Suprapubic skin (tissue), 4 donors: ENCODE data around the gene CCDC112. TPM values are rescaled to one million over a fixed set of nuclear protein-coding genes. Genes with fewer than 3 reads are reported as not detected.

Source experiments
- DNase-seq, 2 donors: peaks; one replicate each; pipeline ENCODE4 v3.0.0-alpha.2; 2019; ENCODE audit warnings: low spot score in 2 of 2
- H3K27ac ChIP-seq: fragments of 200-600 bp; sonication (generic); one replicate; pipeline ENCODE4 v1.5.1; 2019
- H3K27me3 ChIP-seq: fragments of 200-600 bp; sonication (generic); one replicate; pipeline ENCODE4 v1.5.1; 2019
- H3K36me3 ChIP-seq: fragments of 200-600 bp; sonication (generic); one replicate; pipeline ENCODE4 v1.5.1; 2019
- H3K4me1 ChIP-seq: fragments of 200-600 bp; sonication (generic); one replicate; pipeline ENCODE4 v1.5.1; 2019
- H3K4me3 ChIP-seq: fragments of 200-600 bp; sonication (generic); one replicate; pipeline ENCODE4 v1.5.1; 2019; ENCODE audit warnings: mild to moderate bottlenecking
- H3K9me3 ChIP-seq: fragments of 200-600 bp; sonication (generic); one replicate; pipeline ENCODE4 v1.5.1; 2019
- EP300 ChIP-seq: sonication (generic); formaldehyde crosslinking; IDR thresholded peaks from one replicate; pipeline ENCODE4 v1.6.1; 2017; ENCODE audit warnings: antibody characterized with exemption
- POLR2A ChIP-seq, 2 donors: fragments of 450-650 bp; IDR thresholded peaks; one replicate each; pipeline ENCODE4 v1.6.1; 2017; ENCODE audit warnings: antibody characterized with exemption in 2 of 2, mild to moderate bottlenecking in 2 of 2, moderate library complexity in 2 of 2
- POLR2AphosphoS5 ChIP-seq, 3 donors: sonication (generic); formaldehyde crosslinking; IDR thresholded peaks; one replicate each; pipeline ENCODE4 v1.6.1; 2017; ENCODE audit warnings: antibody characterized with exemption in 3 of 3
- WGBS: methylation state at CpG from one replicate; pipeline ENCODE4 v1.1.5; 2018; 5-methylcytosine and 5-hydroxymethylcytosine counted together
- total RNA-seq, 4 donors: library from RNA; depleted of rRNA; stranded (reverse); fragments of >200 nt; gene quantifications; one replicate each; pipeline ENCODE4 v1.1.0, GENCODE V29; 2016
- TF ChIP-seq, protein P1 (sequence below), 2 donors: fragments of 200-600 bp in 1 of 2; fragments of 450-650 bp in 1 of 2; sonication (generic) in 1 of 2; IDR thresholded peaks; one replicate each; pipeline ENCODE4 v1.5.1; 2016 to 2019; ENCODE audit warnings: antibody characterized with exemption in 2 of 2, mild to moderate bottlenecking in 1 of 2, moderate library complexity in 1 of 2

The CCDC112 gene
- total RNA-seq, 4 donors from 2014 or later, result 4.8 to 11.6 (median 6.8) TPM

DNA sequence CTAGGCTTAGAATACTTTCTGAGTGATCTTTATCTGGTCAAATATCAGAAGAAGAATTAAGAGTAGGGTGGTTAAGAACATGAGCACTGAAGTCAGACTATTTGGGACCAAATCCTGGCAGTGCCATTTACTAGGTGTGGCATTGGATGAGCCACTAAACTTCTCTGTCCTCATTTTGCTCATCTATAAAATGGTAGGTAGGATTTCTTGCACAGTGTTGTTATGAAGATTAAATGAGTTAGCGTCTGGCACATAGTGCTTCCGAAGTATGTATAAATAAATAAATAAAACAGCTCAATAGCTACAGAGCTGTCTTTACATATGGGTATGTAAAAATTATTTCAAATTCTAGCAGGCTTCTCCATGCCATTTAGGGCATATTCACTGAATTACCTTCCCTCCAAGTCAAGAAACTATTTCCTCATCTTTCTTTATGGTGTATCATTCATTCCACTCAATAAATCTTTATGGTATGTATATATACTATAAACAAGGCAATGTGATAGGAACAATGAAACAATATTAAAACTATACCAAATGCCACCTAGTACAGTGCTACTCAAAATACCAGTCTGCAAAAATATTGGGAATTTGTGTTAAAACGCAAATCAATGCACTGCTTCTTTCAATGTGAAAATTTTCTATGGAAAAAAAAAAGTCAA, 24.0 kb downstream of the CCDC112 start:
- WGBS, result 96% methylated on average over 3 of the region's 3 CpGs
- Histone ChIP-seq H3K27ac (no peak overlapping the region), H3K36me3 (peaks cover 10% of the 10 kb centered on the region)

DNA sequence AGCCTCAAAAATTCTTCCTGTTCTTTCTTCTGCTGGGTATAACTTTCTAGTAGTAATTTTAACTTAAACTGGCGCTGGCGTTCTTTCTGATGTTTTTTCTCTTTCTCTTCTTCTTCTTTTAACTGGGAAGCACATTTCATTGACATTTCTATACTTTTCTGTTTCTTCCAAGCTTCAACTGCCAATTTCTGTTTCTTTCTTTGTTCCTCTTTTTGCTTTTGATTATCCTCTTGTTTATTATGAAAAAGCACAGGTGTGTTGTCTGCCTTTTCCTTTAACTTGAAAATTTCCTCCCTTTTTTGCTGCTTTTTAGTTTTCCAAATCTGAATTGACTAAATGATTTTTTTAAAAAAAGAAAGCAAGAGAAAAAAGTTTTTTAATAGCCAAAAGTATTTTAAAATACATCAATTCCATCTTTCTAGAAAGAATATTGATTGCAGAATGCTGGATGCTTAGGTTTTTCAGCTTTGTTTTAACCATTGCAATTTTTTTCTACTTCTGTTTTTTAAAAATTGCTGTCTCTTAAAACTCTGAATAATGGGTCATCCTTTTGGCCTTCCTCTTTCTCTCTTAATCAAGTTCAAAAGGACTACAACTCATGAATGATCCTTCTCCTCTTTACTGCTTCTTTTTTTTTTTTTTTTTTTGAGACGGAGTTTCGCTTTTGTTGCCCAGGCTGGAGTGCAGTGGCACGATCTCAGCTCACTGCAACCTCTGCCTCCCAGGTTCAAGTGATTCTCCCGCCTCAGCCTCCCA, 25.0 kb downstream of the CCDC112 start:
- TF ChIP-seq EP300 (no peak), POLR2A (IDR thresholded peaks at IDR 0.05) (no peak), POLR2AphosphoS5 (IDR thresholded peaks at IDR 0.05) (no peak)
- TF ChIP-seq, protein P1, sequence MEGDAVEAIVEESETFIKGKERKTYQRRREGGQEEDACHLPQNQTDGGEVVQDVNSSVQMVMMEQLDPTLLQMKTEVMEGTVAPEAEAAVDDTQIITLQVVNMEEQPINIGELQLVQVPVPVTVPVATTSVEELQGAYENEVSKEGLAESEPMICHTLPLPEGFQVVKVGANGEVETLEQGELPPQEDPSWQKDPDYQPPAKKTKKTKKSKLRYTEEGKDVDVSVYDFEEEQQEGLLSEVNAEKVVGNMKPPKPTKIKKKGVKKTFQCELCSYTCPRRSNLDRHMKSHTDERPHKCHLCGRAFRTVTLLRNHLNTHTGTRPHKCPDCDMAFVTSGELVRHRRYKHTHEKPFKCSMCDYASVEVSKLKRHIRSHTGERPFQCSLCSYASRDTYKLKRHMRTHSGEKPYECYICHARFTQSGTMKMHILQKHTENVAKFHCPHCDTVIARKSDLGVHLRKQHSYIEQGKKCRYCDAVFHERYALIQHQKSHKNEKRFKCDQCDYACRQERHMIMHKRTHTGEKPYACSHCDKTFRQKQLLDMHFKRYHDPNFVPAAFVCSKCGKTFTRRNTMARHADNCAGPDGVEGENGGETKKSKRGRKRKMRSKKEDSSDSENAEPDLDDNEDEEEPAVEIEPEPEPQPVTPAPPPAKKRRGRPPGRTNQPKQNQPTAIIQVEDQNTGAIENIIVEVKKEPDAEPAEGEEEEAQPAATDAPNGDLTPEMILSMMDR (IDR thresholded peaks at IDR 0.05), result no peak
- DNase-seq, result no peak
- Histone ChIP-seq H3K27ac (no peak overlapping the region), H3K4me1 (no peaks in the 10 kb centered on the region), H3K4me3 (no peak overlapping the region), H3K9me3 (no peaks in the 10 kb centered on the region), H3K27me3 (no peaks in the 10 kb centered on the region), H3K36me3 (peaks cover 10% of the 10 kb centered on the region)
- 88% methylated on average over 6 of the region's 6 CpGs for WGBS

More for the DNA sequence above, 24.0 kb downstream of the CCDC112 start:
- H3K4me3 ChIP-seq, result no peak overlapping the region
- TF ChIP-seq POLR2AphosphoS5 (IDR thresholded peaks at IDR 0.05) (no peak), POLR2A (IDR thresholded peaks at IDR 0.05) (no peak), EP300 (no peak)
- TF ChIP-seq, protein P1 (IDR thresholded peaks at IDR 0.05), result no peak
- no peaks in the 10 kb centered on the region for H3K4me1 ChIP-seq
- DNase-seq, result no peak
- no peaks in the 10 kb centered on the region for H3K27me3 ChIP-seq
- H3K9me3 ChIP-seq, result no peaks in the 10 kb centered on the region

GRCh38 chr5:115267617-115268016, 28.8 kb downstream of the CCDC112 start:
- TF ChIP-seq EP300, result no peak
- no peak for TF ChIP-seq POLR2AphosphoS5 (IDR thresholded peaks at IDR 0.05)
- TF ChIP-seq, protein P1 (IDR thresholded peaks at IDR 0.05), result no peak
- TF ChIP-seq POLR2A (IDR thresholded peaks at IDR 0.05), result no peak

DNA sequence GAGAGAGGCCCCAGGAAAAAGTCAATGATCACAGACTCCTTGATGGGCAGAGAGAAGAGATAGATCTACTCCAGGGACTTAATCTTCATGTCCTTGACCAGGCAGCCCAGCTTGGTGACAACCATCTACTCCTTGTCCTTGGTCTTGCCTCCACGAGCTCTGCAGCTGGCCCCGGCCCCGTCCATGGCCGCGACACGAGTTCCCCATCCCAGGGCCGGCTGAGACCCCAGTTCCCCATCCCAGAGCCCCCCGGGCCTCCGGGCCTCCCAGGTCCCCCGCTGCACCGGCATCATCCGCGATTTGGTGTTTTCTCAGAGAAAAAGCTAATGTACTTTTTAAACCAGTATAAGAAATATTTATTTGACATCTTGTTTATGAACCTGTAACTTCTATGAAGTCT, 31.2 kb downstream of the CCDC112 start:
- peaks cover 3% of the 10 kb centered on the region for H3K36me3 ChIP-seq
- H3K4me3 ChIP-seq, result no peak overlapping the region
- no peaks in the 10 kb centered on the region for H3K9me3 ChIP-seq
- no peak overlapping the region for H3K27ac ChIP-seq
- WGBS, result 93% methylated on average over 13 of the region's 13 CpGs
- TF ChIP-seq EP300 (no peak), POLR2A (IDR thresholded peaks at IDR 0.05) (no peak), POLR2AphosphoS5 (IDR thresholded peaks at IDR 0.05) (no peak)
- TF ChIP-seq, protein P1 (IDR thresholded peaks at IDR 0.05), result no peak
- H3K27me3 ChIP-seq, result no peaks in the 10 kb centered on the region
- peaks cover 23% of the 10 kb centered on the region for H3K4me1 ChIP-seq
- no peak for DNase-seq

More at GRCh38 chr5:115267617-115268016, 28.8 kb downstream of the CCDC112 start:
- H3K4me3 ChIP-seq, result no peak overlapping the region
- H3K4me1 ChIP-seq, result peaks cover 5% of the 10 kb centered on the region
- H3K9me3 ChIP-seq, result no peaks in the 10 kb centered on the region
- no peak overlapping the region for H3K27ac ChIP-seq
- DNase-seq, result no peak
- no peaks in the 10 kb centered on the region for H3K27me3 ChIP-seq
- H3K36me3 ChIP-seq, result peaks cover 3% of the 10 kb centered on the region

- no peaks in the 10 kb centered on the region for H3K9me3 ChIP-seq
- H3K27me3 ChIP-seq, result no peaks in the 10 kb centered on the region
- H3K4me3 ChIP-seq, result no peak overlapping the region
- DNase-seq, result no peak
- 98% methylated on average over 8 of the region's 13 CpGs for WGBS
- TF ChIP-seq, protein P1 (IDR thresholded peaks at IDR 0.05), result no peak
- TF ChIP-seq POLR2AphosphoS5 (IDR thresholded peaks at IDR 0.05), result no peak
- TF ChIP-seq POLR2A (IDR thresholded peaks at IDR 0.05), result no peak
- TF ChIP-seq EP300, result no peak
- H3K27ac ChIP-seq, result no peak overlapping the region
- H3K4me1 ChIP-seq, result peaks cover 24% of the 10 kb centered on the region
- peaks cover 3% of the 10 kb centered on the region for H3K36me3 ChIP-seq
These were observed 31.7 kb downstream of the CCDC112 start for GRCh38 chr5:115264786-115265185.
